Stomach (tissue), 9 donors: ENCODE results near the gene MYLK2. TPM values are rescaled to one million over a fixed set of nuclear protein-coding genes. Genes with fewer than 3 reads are reported as not detected.

Source experiments
- DNase-seq, 2 donors: peaks; one replicate each; pipeline versions ENCODE4 v3.0.0 to v3.0.0-alpha.2; 2013 to 2019
- H3K27ac ChIP-seq, 5 donors: fragments of 200-600 bp in 4 of 5; sonication (generic) in 4 of 5; one replicate each; pipeline ENCODE4 v1.5.1; 2013 to 2019; ENCODE audit warnings: mild to moderate bottlenecking in 1 of 5, moderate library complexity in 1 of 5
- H3K27me3 ChIP-seq, 3 donors: fragments of 200-600 bp; sonication (generic); one replicate each; pipeline ENCODE4 v1.5.1; 2017 to 2019; ENCODE audit warnings: mixed run types in 1 of 3
- H3K36me3 ChIP-seq, 4 donors: fragments of 200-600 bp; sonication (generic); 1 replicate in 3 of 4; 2 replicates in 1 of 4; pipeline ENCODE4 v1.5.1; 2016 to 2019
- H3K4me1 ChIP-seq, 4 donors: fragments of 200-600 bp; sonication (generic); one replicate each; pipeline ENCODE4 v1.5.1; 2016 to 2019
- H3K4me3 ChIP-seq, 4 donors: fragments of 200-600 bp; sonication (generic) in 3 of 4; one replicate each; pipeline ENCODE4 v1.5.1; 2016 to 2019; ENCODE audit warnings: mild to moderate bottlenecking in 1 of 4
- H3K9me3 ChIP-seq, 4 donors: fragments of 200-600 bp; sonication (generic); one replicate each; pipeline ENCODE4 v1.5.1; 2016 to 2019
- CTCF ChIP-seq, 7 experiments: fragments of 450-650 bp in 4 of 7; fragments of 200-600 bp in 3 of 7; sonication (generic) in 3 of 7; IDR thresholded peaks; one replicate each; pipeline ENCODE4 v1.5.1; 2016 to 2019; ENCODE audit warnings: antibody characterized with exemption in 7 of 7, control low read depth in 2 of 7, mild to moderate bottlenecking in 1 of 7
- EP300 ChIP-seq: sonication (generic); formaldehyde crosslinking; IDR thresholded peaks from one replicate; pipeline ENCODE4 v1.6.1; 2017; ENCODE audit warnings: antibody characterized with exemption
- POLR2A ChIP-seq, 4 donors: fragments of 450-650 bp; IDR thresholded peaks; one replicate each; pipeline ENCODE4 v1.6.1; 2016; ENCODE audit warnings: antibody characterized with exemption in 4 of 4, control low read depth in 2 of 4, mild to moderate bottlenecking in 1 of 4, moderate library complexity in 1 of 4
- POLR2AphosphoS5 ChIP-seq, 3 donors: sonication (generic); formaldehyde crosslinking; IDR thresholded peaks; one replicate each; pipeline ENCODE4 v1.6.1; 2016; ENCODE audit warnings: antibody characterized with exemption in 3 of 3
- WGBS, 5 donors: extraction: QIAGEN DNeasy Blood & Tissue Kit in 3 of 5; methylation state at CpG; one replicate each; pipeline versions ENCODE4 v1.1.5 to v1.1.7; 2013 to 2018; 5-methylcytosine and 5-hydroxymethylcytosine counted together
- intact Hi-C: fragments of 100-400 bp; cut with DNase I; formaldehyde crosslinking; loops from one replicate; pipeline ENCODE4 v1.15.1; 2023; ENCODE audit warnings: low total_unique reads
- polyA plus RNA-seq, 3 donors: library from polyadenylated mRNA; stranded (reverse); fragments of 200-250 nt; gene quantifications; one replicate each; pipeline ENCODE4 v1.2.3, GENCODE V29; 2013
- total RNA-seq, 5 donors: library from RNA; depleted of rRNA; stranded (reverse); fragments of >200 nt; gene quantifications; one replicate each; pipeline versions ENCODE4 v1.1.0 to v1.2.3, GENCODE V29; 2014 to 2016
- donor health status: healthy with polysubstance abuse.
- donor health status: Bipolar disorder and iron deficiency.
- donor health status: healthy.

MYLK2 gene
- total and polyA plus RNA-seq, 8 donors: 0.19 to 0.45 (median 0.37) TPM; not detected in 3

- H3K27me3 ChIP-seq: peaks cover 0 to 7% (median 0%) of the 10 kb centered on the region in 3 donors
- no peak for DNase-seq
- H3K4me1 ChIP-seq: peaks cover 18 to 50% (median 30%) of the 10 kb centered on the region in 4 donors
- WGBS, 5 donors: 54 to 62% (median 55%) methylated on average over 3 of the region's 3 CpGs
- intact Hi-C loops: no loop called here
- no peak overlapping the region for H3K27ac ChIP-seq
- no peaks in the 10 kb centered on the region for H3K9me3 ChIP-seq
- no peak for TF ChIP-seq POLR2A (IDR thresholded peaks at IDR 0.05)
- TF ChIP-seq CTCF (IDR thresholded peaks at IDR 0.05): no peak
- no peak for TF ChIP-seq POLR2AphosphoS5 (IDR thresholded peaks at IDR 0.05)
- no peak for TF ChIP-seq EP300
- no peaks in the 10 kb centered on the region for H3K36me3 ChIP-seq
- no peak overlapping the region for H3K4me3 ChIP-seq
These were observed 18.8 kb downstream of the MYLK2 start for GRCh38 chr20:31837896-31838397.

GRCh38 chr20:31838646-31839292, 19.6 kb downstream of the MYLK2 start:
- no peaks in the 10 kb centered on the region for H3K36me3 ChIP-seq
- peaks cover 0 to 3% (median 0%) of the 10 kb centered on the region in 3 donors for H3K27me3 ChIP-seq
- no peak overlapping the region for H3K27ac ChIP-seq
- H3K4me3 ChIP-seq: no peak overlapping the region
- intact Hi-C loops: no loop called here
- WGBS, 5 donors: 70 to 76% (median 71%) methylated on average over 9 of the region's 9 CpGs
- no peak for DNase-seq
- H3K9me3 ChIP-seq: no peaks in the 10 kb centered on the region
- peaks cover 19 to 58% (median 29%) of the 10 kb centered on the region in 4 donors for H3K4me1 ChIP-seq
- TF ChIP-seq POLR2A (IDR thresholded peaks at IDR 0.05) (no peak), POLR2AphosphoS5 (IDR thresholded peaks at IDR 0.05) (no peak), EP300 (no peak), CTCF (IDR thresholded peaks at IDR 0.05) (no peak)

- Histone ChIP-seq H3K4me3 (no peak overlapping the region), H3K4me1 (peaks cover 19 to 63% (median 26%) of the 10 kb centered on the region in 4 donors), H3K9me3 (no peaks in the 10 kb centered on the region), H3K36me3 (no peaks in the 10 kb centered on the region), H3K27me3 (no peaks in the 10 kb centered on the region), H3K27ac (no peak overlapping the region)
- intact Hi-C loops: no loop called here
- 66 to 80% (median 72%) methylated on average over 5 of the region's 5 CpGs for WGBS, 5 donors
- DNase-seq: no peak
- TF ChIP-seq CTCF (IDR thresholded peaks at IDR 0.05): no peak
- TF ChIP-seq EP300: no peak
- TF ChIP-seq POLR2AphosphoS5 (IDR thresholded peaks at IDR 0.05): no peak
- TF ChIP-seq POLR2A (IDR thresholded peaks at IDR 0.05): no peak
These were observed 20.8 kb downstream of the MYLK2 start for GRCh38 chr20:31839782-31840487.

GRCh38 chr20:31840906-31841816, 22.0 kb downstream of the MYLK2 start:
- Histone ChIP-seq H3K4me1 (peaks cover 12 to 60% (median 20%) of the 10 kb centered on the region in 4 donors), H3K27me3 (no peaks in the 10 kb centered on the region), H3K36me3 (no peaks in the 10 kb centered on the region), H3K4me3 (no peak overlapping the region), H3K27ac (peak overlapping the region in 3 of 5 donors; percentile 15 to 55 (median 27)), H3K9me3 (no peaks in the 10 kb centered on the region)
- no peak for DNase-seq
- 67 to 79% (median 77%) methylated on average over 15 of the region's 15 CpGs for WGBS, 5 donors
- intact Hi-C loops: no loop called here
- TF ChIP-seq POLR2A (IDR thresholded peaks at IDR 0.05): no peak
- no peak for TF ChIP-seq CTCF (IDR thresholded peaks at IDR 0.05)
- TF ChIP-seq POLR2AphosphoS5 (IDR thresholded peaks at IDR 0.05): no peak
- TF ChIP-seq EP300: no peak
